ENCODE data around the gene CYP4F2.
"Not testable (repeated sequence)": the region's sequence is repeated elsewhere in the genome, so short reads cannot be mapped to it uniquely, and the experiment has no call there.

CYP4F2 gene

GRCh38 chr19:15905026-15905425 lies 7.2 kb upstream of the CYP4F2 start:
- CTCF ChIA-PET = no interaction called here
- DNase-seq (ENCODE audit: low read depth, low spot score) = no peak
- no peak for TF ChIP-seq CTCF (IDR thresholded peaks at IDR 0.05; ENCODE audit: insufficient read depth, low read length, missing control alignments)
- H3K4me3 ChIP-seq (ENCODE audit: low read depth, low read length) = no peak overlapping the region
- POLR2A ChIA-PET = no interaction called here

GRCh38 chr19:15902898-15903297 lies 5.0 kb upstream of the CYP4F2 start:
- H3K4me3 ChIP-seq (ENCODE audit: low read depth, low read length); CTCF ChIA-PET; POLR2A ChIA-PET; DNase-seq (ENCODE audit: low read depth, low spot score): not testable (repeated sequence)

GRCh38 chr19:15902254-15902653 lies 4.4 kb upstream of the CYP4F2 start:
- ChIA-PET CTCF (no interaction called here), POLR2A (no interaction called here)

DNA sequence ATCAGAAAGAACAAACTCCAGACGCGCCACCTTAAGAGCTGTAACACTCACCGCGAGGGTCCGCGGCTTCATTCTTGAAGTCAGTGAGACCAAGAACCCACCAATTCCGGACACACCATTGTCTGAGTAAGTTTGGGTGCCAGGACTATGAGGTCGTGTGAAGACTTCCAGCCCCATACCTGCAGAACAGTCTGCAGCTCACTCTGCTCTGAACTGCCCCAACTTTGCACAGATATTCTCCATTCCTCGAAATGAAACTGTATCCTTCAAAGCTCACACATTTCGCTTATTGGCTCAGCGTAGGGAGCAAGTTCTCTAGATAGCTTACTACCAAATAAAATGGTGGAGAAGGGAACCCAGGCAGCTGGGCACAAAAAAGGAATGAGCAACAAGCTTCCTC lies 2.6 kb upstream of the CYP4F2 start:
- no peak for DNase-seq (ENCODE audit: low read depth, low spot score)
- ChIA-PET CTCF (no interaction called here), POLR2A (no interaction called here)
- H3K4me3 ChIP-seq (ENCODE audit: low read depth, low read length) = no peak overlapping the region
- TF ChIP-seq CTCF (IDR thresholded peaks at IDR 0.05; ENCODE audit: insufficient read depth, low read length, missing control alignments) = no peak

More at GRCh38 chr19:15902254-15902653, 4.4 kb upstream of the CYP4F2 start:
- no peak for DNase-seq (ENCODE audit: low read depth, low spot score)
- TF ChIP-seq CTCF (IDR thresholded peaks at IDR 0.05; ENCODE audit: insufficient read depth, low read length, missing control alignments) = no peak
- no peak overlapping the region for H3K4me3 ChIP-seq (ENCODE audit: low read depth, low read length)

DNA sequence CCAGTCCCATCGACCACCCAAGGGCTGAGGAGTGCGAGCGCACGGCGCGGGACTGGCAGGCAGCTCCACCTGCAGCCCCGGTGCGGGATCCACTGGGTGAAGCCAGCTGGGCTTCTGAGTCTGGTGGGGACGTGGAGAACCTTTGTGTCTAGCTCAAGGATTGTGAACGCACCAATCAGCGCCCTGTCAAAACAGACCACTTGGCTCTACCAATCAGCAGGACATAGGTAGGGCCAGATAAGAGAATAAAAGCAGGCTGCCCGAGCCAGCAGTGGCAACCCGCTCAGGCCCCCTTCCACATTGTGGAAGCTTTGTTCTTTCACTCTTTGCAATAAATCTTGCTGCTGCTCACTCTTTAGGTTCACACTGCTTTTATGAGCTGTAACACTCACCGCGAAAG lies 2.2 kb upstream of the CYP4F2 start:
- DNase-seq (ENCODE audit: low read depth, low spot score); POLR2A ChIA-PET; H3K4me3 ChIP-seq (ENCODE audit: low read depth, low read length); CTCF ChIA-PET: not testable (repeated sequence)

DNA sequence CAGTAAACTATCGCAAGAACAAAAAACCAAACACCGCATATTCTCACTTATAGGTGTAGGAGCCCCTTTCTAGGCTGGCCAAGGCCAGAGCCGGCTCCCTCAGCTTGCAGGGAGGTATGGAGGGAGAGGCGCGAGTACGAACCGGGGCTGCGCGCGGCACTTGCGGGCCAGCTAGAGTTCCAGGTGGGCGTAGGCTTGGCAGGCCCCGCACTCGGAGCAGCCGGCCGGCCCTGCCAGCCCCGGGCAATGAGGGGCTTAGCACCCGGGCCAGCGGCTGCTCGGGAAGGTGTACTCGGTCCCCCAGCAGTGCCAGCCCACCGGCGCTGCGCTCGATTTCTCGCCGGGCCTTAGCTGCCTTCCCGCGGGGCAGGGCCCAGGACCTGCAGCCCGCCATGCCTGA lies 1.7 kb upstream of the CYP4F2 start:
- CTCF ChIA-PET; DNase-seq (ENCODE audit: low read depth, low spot score); H3K4me3 ChIP-seq (ENCODE audit: low read depth, low read length); POLR2A ChIA-PET: not testable (repeated sequence)

GRCh38 chr19:15897026-15897737 lies 692 bp downstream of the CYP4F2 start:
- CTCF ChIA-PET = no interaction called here
- POLR2A ChIA-PET = interaction anchor here (0.5 kb wide), 1 partner anchor 826 kb away, joined by 3 read pairs; no protein-coding TSS in a partner anchor
- DNase-seq (ENCODE audit: low read depth, low spot score) = no peak
- no peak for TF ChIP-seq CTCF (IDR thresholded peaks at IDR 0.05; ENCODE audit: insufficient read depth, low read length, missing control alignments)
- H3K4me3 ChIP-seq (ENCODE audit: low read depth, low read length) = no peak overlapping the region

DNA sequence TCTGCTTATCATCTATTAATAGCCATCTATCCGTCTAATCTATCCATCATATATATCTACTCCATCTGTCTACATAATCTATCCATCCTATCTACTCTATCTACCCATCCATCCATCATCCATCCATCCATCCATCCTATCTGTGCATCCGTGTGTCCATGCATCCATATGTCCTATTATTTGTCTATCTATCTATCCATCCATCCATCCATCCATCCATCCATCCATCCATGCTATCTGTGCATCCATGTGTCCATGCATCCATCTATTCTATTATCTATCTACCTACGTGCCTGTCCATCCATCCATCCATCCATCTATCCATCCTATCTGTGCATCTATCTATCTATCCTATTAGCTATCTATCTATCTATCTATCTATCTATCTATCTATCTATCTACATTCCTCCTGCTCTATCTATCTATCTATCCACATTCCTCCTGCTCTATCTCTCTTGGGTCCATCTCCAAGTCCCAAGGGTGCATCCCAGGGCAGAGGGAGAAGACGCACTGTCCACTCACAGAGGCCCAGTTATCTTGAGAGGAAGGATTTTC lies 1.9 kb downstream of the CYP4F2 start:
- ChIA-PET POLR2A (no interaction called here), CTCF (no interaction called here)
- TF ChIP-seq CTCF (IDR thresholded peaks at IDR 0.05; ENCODE audit: insufficient read depth, low read length, missing control alignments) = no peak
- no peak overlapping the region for H3K4me3 ChIP-seq (ENCODE audit: low read depth, low read length)
- DNase-seq (ENCODE audit: low read depth, low spot score) = no peak

Measured in AG04449 (cell line).